Stimulated activated CD8-positive, alpha-beta memory T cell treated with anti-CD3 and anti-CD28 coated beads, Interleukin-15, amount 100 ng/mL, for 24 hours (primary cell): ENCODE results near the gene WDFY2.

Experiments used
- DNase-seq: peaks from one replicate; pipeline ENCODE4 v3.0.0-alpha.2; 2020; ENCODE audit warnings: low read depth

Gene WDFY2

DNA sequence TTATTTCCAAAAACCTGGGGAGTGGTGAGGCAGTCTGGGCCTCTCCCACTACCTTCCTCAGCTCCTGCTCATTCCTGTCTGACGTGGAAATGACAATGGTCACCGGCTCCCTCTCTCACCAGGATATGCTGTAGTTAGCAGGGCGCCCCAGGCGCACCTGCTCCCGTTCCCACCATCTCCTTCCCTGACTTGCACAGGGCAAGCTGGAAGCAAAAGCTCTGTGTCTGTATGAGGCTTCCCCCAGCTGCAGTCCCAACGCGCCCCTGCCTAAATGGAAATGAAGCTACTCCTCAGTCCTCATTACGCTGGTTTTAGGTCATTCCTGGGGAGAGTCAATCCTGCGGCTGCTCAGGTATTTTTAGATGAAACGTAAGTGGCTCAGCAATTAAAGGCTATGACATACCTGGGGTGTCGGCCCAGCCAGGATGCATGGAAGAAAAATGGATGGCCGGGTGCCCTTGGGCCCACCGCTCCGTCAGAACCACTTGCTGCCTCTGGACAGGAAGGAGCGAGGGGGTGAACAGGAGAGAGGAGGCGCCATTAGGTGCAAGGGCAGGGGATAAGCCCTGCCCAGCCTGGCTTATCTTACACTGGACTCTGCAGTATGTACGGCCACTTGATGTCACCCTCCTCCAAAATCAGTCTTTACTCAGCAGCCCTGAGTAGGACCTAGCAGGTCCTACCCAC, 187.3 kb downstream of the WDFY2 start:
- DNase-seq: no peak

DNA sequence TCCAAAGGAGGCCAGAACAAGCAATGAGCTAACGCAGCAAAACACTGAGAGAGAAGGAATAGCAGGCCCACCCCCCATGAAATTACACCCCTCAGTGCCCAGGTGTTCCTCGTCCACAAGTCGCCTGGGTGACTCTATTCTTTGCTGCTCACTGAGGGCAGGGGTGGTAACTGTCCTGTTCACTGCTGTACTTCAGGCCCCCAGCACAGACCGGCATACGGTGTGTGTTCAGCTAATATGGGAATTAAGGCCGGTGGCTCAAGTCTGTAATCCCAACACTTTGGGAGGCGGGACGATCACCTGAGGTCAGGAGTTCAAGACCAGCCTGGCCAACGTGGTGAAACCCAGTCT, 187.8 kb downstream of the WDFY2 start:
- no peak for DNase-seq

DNA sequence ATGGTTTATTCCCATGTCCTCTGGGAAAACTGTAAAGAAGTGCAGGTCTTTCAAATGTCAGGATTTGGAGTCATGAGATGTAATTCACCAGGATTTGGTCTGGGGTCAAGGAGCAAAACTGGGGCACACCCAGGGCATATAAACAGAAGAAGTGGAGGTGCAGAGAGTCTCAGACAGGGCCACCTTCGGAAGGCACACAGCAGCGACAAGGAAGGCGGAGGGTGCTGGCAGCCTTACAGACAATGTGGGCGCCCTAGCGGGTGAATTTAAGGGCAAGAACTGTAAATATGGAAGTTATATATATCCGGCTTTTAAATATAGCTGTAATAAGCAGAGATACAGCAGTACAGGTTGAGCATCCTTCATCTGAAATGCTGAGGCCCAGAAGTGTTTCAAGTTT, 188.5 kb downstream of the WDFY2 start:
- DNase-seq: no peak

DNA sequence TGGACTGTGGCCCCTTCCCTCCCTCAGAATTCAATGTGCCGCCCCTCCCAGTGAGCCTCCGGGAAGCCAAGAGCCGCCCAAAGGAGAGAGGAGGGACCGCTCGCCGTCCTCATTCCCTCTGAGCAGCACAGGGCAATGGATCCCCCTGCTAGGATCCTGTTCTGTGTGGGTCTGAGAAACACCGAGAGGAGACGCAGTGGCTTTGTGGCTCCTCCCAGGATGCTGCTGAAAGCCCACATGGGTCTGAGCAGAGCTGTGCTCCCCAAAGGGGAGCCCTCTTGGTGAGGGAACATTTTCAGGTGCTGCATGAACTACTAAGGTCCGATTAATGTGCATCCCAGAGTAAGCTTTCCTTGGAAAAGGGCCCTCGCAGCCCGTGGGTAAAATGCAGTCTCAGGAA, 189.3 kb downstream of the WDFY2 start:
- no peak for DNase-seq

DNA sequence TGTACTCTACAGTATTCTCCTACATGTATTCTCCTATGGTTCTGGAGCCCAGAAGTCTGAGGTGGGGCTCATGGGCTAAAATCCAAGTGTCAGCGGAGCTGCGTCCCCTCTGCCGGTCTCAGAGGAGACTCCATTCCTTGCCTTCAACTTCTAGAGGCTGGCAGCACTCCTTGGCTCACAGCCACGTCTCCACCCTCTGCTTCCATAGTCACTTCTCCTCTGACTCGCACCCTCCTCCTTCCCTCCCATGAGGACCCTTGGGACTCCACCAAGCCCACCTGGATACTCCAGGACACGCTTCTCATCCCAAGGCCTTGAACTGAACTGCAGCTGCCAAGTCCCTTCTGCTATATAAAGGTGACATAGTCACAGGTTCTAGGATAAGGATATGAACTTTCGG, 191.9 kb downstream of the WDFY2 start:
- no peak for DNase-seq

DNA sequence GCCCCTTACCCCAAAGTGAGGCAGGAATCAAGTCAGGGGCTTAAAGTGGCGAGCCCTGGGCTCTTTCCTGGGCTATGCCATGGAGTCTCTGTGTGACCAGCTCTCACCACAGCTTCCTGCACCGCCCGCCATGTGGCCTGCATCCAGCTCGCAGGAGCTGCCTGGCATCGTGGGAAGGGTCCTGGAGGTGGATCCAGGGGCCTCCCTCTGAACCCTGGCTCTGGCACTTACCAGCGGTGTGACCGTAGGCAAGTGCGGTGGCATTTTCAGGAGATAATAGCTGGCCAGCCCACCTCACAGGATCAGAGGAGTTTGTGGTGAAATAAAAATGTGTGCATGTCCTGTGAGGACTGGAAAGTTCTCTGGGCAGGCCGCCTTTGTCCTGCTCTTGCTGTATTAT, 193.7 kb downstream of the WDFY2 start:
- no peak for DNase-seq

DNA sequence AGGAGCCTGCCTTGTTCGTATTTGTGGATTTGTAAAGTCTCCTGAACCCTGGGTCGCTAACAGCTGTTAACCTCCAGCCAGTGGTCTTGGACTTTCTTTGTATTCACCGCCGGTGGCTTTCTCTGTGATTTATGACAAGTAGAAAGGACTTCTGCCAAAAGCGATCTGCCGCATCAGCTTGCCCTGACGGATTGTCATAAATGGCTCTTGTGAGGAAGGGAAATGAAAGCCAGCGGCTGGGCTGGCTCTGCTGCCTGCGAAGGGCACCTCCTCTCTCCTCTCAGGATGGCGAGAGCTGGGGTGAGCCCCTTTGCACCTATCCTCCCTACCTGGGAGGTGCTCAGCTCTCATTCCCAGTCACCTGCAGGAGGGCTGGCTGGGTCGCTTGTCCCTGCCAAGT, 194.1 kb downstream of the WDFY2 start:
- DNase-seq: no peak

DNA sequence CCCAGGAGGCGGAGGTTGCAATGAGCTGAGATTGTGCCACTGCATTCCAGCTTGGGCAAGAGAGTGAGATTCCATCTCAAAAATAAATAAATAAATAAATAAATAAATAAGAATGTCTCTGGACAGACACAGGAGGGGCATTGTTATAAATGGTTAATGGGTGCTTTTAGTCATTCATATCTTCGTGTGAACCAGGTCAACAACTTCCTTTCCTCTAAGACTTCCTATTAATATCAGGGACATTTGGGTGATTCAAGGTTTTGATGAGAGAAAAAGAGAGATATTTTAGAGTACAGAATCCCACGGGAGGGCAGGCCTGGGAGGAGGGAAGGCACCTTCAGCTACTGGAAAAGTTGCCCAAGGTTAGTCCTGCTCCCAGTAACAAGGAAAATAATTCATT, 195.8 kb downstream of the WDFY2 start:
- DNase-seq: no peak

DNA sequence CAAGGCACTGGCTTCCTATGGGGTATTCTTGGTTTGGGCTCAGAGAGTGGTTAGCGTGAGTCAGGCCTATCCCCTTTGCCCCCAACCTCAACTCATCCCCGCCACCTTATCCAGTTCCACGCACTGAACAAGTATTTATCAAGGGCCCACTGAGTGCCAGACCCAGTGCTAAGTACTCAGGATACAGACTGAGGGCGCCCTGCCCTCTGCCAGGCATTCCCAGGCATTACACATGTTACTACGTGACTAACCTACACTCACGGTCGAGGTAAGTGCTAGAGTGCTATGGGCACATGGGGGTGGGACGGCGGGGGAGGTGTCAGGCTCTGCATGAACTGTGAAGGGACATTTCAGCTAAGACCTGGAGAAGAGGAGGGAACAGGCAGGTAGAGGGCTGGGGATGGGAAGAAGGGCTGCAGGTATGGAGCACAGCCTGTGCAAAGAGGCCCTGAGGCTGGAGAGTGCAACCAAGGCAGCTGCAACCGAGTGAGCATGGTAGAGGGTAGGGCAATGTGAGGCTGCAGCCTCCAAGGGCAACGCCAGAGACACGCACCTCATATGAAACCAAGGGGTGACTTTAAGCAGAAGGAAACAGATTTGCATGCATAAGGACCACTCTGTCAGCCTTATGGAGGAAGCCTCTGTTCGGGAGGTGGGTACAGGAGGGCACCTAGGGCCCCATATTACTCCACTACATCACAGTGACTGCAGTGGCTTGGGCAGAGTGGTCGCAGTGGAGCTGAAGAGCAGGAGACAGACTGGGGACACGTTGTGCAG, 197.2 kb downstream of the WDFY2 start:
- no peak for DNase-seq

DNA sequence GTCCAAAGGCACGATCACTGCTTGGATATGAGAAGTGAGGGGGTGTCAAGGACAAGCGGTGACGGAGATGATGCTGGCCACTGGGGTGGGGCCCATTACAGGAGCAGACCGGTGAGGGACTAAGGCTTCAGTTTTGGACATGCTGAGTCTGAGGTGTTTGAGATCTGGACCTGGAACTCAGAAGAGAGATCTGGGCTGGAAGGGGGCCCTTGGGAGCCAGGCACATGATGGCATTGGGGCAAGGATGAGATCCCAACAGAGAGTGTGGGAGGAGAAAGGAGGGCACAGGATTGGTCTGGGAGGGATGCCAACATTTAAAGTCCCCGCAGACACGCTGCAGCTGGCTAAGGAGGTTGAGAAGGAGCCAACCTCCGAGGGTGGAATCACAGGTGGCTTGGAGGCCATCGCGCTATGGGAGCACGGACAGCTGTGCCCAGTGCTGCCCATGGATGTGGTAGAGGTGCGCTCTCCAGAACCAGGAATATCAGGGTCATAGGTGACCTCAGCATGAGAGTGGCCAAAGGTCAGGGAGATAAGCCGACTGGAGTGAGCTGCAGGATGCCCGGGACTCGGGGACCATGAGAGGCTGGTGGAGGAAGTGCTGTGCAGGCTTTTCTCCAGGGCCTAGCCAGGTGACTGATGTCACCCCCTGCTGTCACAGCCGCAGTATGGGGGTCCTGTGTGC, 197.9 kb downstream of the WDFY2 start:
- DNase-seq: no peak

DNA sequence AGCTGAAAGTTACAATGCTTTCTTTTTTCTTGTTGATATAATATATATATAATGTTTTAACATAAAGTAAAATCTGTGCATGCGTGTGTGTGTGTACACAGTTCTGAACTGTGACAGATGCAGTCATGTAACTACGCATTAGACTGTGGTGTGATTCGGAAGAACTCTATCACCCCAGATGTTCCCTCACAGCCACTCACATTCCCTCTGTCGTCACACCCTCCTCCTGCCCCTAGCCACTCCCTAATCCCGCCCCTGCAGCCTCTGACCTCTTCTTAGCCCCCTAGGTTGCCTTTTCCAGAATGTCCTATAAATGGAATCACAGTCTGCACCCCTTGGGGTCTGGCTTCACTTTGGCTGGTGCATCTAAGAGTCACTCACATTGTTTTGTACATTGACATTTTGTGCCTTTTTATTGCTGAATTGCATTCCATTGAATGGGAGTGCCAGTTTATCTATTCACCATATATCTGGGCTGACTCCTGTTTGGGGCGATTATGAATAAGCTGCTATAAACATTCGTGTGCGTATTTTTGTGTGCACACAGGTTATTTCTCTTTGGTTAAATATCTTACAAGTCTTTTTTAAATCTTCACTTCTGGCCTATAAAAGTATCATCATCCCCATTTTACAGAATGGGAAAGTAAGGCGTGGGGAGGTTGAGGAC, 199.3 kb downstream of the WDFY2 start:
- no peak for DNase-seq

DNA sequence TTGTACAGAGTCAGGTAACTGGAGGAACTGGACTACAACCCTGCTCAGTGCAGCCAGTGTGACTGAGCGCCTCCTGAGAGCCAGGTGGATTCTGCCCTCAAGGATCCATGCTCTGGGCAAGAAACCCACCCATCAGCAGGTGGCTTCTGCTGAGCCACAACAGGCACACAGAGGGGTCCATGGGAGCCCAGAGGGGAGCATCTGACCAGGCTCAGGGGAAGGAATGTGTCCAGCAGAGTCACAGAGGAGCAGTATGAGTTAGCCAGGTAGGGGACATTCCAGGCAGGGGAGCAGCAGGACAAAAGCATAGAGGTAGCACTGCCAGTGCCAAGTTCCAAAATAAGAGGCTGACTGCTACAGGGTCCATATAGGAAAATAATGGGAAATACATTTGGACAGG, 199.8 kb downstream of the WDFY2 start:
- no peak for DNase-seq

DNA sequence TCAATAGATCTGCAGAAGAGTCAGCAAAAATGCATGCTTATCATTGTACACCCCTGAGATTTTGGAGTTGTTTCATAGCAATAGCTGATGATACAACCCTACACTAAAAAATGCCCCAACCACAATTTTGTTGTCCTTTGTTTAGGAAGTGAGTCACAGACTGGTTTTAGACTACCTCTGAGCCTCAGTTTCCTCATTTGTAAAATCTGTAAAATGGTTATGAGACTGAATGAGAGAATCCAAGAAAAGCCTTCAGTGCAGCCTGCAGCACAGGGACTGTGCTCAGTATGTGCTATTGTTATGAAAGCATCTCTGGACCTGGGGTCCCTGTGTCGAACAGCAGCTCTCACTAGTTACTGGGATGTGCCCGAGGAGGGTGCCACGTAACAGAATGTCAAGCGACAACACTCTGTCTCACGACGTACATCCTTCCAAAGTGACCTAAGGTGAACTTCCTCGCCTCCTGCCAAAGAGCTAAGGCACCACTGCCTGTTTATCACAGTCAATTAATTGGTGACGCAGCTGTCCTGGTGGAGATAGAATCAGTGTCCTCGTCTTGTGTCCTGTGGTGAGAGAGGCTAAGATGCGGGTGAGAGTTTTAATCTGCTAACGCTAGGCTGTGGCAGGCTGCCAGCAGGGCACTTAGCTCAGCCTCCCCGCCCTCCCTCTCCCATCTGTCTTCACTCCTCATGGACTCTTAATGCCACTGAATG, 201.6 kb downstream of the WDFY2 start:
- no peak for DNase-seq

DNA sequence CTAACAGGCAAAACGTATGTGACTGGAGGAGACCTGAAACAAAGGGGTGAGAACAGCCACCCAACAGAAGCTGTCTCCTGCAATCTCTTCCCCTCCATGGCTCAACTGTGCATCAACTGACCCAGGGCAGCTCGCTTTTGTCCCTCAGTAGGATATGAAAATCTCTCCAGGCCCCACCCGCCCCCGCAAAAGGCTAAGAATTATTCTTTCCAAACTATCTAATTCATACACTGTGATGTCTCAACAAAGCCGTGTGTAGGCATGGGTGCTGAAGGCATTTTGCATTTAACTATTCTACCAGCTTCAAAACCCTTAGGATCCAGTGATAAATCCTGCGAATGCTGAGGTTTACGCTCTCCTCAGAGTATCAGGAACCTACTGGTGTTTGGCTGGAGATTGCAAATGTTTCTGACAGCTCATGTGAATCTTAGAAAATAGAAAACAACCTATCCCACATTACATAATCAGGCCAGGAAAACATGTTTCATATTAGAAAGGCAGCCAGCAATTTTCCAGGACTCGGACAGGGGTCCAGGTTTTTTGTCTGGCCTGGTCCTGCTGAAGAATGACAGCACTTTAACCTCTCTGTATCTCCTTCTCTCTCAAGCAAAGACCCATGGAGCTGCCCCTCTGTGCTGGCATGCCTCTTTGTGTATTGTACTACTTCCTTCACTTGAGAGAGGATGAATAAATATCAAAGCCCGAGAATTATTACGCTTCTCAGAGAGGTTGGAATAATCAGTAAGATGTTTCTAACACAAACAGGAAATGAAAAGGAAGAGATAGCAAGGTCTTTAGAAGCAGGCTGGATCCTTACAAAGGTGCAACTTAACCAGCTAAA, 202.4 kb downstream of the WDFY2 start:
- DNase-seq: no peak

DNA sequence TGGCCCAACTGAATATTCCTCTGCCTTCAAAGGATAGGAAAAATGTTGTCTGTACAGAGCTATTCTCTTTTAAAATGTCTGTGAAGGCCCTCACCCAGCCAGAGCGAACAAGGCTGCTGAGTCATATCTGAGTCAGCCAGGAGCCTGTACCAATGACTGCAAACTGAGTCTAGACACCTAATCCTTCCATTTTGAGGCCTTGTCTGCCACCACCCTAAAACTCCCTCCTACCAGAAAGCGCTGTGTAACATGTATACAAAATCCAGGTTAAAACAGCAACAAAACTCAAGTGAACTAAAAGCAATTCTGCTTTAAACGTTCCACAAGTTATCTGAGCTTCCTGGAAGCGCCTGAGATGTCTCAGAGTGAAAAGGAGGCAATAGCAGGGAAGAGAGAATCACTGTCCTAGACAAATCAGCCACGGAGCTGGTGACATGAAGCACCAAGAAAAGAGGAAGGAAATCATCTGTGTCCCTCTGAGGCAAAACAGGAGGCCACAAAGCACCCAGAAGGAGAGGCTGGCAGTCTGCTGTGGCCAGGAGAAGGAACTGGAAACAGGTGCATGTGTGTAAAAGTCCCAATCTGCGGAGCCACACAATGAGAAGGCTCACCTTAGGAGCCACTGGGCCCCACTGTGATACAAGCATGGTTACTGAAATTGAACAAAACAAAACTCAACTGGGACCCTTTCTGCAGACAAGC, 209.5 kb downstream of the WDFY2 start:
- no peak for DNase-seq

DNA sequence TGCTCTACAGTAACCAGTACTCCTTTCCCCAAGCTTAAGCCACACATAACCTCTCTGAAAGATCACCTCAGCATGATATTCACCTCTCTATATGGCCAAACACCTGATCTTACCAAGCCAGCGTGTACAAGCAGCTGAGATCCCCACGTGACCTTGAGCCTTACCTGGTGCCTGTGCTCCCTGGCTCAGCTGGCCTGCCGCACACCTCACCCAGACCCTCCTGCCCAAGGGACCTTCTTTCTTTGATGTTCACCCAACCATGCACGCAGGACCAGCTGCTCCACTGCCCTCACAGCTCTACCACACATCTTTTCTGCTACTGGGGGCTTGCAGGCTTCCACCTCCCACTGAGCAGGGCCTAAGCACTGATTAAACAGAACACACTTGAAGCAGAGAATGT, 210.7 kb downstream of the WDFY2 start:
- DNase-seq: no peak

DNA sequence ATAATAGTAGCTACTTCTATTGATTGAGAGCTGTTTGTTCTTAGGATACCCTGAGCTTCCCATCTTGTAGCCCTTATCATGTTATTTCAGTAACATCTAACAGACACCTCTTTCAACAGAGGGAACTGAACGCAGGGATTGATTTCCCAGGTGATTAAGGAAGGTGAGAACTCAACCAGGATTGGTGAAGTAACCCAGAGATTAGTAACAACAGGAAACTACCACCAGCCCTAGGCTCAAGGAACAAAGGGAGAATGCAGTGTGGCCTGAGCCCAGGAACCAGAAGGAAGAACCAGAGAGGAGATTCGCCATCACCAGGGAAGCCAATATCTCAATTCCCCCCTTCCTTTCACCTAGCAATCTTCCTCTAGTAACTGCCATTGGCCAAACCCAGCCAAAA, 211.2 kb downstream of the WDFY2 start:
- no peak for DNase-seq

DNA sequence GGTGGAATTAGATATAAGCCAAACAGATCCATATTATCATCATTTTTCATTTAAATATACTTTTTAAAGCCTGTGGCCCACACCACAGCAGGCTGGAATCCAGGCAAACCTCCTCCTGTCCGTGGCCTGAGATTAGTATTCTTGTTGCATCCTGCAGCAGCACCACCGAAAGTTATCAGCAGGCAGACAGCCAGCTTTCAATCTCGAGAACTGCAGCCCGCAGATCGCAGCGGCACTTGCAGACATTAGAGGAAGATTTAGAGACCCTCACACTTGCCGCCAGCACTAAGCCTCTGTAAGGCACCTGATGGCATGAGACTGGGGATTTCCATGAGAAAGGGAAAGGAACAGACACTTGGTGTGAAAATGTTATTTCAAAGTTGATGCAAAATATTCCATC, 212.3 kb downstream of the WDFY2 start:
- no peak for DNase-seq

DNA sequence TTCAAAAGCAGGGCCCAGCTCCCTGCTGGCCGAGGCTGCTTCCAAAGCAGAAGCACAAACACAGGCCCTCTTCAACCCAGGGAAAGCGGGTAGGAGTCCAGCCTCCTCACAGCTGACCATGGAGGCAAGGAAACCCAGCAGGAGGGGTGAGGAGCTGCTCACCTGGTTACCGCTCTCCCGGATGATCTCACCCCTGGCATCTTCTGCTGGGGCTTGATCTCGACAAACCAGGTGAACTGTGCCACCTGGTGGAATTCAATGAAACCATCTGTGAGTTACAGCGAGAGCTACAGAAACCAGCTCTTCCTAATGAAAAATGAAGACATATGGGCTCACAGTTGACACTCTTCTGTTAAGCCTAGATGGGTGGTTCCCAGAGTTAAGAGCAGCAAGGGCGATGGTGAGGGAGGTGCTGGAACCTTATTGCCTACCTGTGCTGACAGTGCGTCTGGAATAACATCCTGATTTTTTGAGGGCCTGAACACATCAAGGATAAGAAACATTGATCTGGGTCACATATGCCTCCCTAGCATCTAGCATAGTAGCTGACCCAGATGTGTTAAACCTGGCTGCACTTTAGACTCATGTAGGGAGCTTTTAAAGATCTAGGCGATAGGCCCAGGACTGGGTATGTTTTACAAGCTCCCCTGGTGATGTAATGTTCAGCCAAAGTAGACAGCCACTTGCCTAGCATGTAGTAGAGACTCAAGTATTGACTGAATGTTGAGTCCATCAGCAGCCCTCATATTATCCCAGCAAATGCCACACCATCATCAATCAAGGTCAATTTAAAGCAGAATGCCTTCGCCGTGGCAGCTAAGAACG, 213.6 kb downstream of the WDFY2 start:
- DNase-seq: no peak

DNA sequence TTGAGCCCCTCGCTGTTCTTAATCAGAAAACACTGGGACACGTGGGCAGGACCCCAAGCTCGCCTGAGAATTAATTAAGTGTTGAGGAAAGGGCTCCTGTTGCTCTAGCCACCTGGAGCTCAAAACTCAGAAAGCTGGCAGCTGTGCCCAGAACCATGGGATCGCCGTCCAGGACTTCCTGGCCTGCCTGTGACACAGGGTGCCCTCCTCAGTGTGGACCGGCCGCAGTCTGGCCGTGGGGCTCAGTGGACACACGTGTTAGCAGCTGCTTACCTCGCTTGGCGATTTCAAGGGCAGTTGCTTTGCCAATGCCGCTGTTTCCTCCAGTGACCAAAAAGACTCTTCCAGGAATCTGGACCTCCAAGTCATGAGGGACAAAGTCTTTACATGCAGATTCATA, 215.0 kb downstream of the WDFY2 start:
- no peak for DNase-seq
